Measurements from ENCODE around the gene NME9.

- TF ChIP-seq CEBPB (IDR thresholded peaks at IDR 0.05) (no peak), REST (IDR thresholded peaks at IDR 0.05; ENCODE audit: low read depth) (no peak), TAF1 (IDR thresholded peaks at IDR 0.05; ENCODE audit: low read depth) (no peak), YY1 (IDR thresholded peaks at IDR 0.05; ENCODE audit: low read depth) (no peak)
- TF ChIP-seq, protein P1, sequence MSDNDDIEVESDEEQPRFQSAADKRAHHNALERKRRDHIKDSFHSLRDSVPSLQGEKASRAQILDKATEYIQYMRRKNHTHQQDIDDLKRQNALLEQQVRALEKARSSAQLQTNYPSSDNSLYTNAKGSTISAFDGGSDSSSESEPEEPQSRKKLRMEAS (IDR thresholded peaks at IDR 0.05), result no peak
- TF ChIP-seq, protein P2, sequence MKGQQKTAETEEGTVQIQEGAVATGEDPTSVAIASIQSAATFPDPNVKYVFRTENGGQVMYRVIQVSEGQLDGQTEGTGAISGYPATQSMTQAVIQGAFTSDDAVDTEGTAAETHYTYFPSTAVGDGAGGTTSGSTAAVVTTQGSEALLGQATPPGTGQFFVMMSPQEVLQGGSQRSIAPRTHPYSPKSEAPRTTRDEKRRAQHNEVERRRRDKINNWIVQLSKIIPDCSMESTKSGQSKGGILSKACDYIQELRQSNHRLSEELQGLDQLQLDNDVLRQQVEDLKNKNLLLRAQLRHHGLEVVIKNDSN (IDR thresholded peaks at IDR 0.05), result no peak
Observed at GRCh38 chr3:138308783-138309182, 20.9 kb downstream of the NME9 start.
